HG03469 (cell line): Measurements from ENCODE around the gene ANKRD1.

Source experiments
- ATAC-seq: cut with Tn5 transposase; IDR thresholded peaks from one replicate; pipeline ENCODE4 v1.9.1; 2021; ENCODE audit warnings: mild to moderate bottlenecking, moderate library complexity, moderate number of reproducible peaks; ENCODE audit not compliant: unreplicated experiment

ANKRD1 gene

GRCh38 chr10:90865401-90865800 is 55.5 kb downstream of the ANKRD1 start:
- ATAC-seq = no peak

GRCh38 chr10:90862908-90863514 is 57.9 kb downstream of the ANKRD1 start:
- no peak for ATAC-seq
